ENCODE results near the gene USP20.

Gene USP20

GRCh38 chr9:129803676-129804060 lies 31.6 kb upstream of the USP20 start:
- TF ChIP-seq, protein P1, sequence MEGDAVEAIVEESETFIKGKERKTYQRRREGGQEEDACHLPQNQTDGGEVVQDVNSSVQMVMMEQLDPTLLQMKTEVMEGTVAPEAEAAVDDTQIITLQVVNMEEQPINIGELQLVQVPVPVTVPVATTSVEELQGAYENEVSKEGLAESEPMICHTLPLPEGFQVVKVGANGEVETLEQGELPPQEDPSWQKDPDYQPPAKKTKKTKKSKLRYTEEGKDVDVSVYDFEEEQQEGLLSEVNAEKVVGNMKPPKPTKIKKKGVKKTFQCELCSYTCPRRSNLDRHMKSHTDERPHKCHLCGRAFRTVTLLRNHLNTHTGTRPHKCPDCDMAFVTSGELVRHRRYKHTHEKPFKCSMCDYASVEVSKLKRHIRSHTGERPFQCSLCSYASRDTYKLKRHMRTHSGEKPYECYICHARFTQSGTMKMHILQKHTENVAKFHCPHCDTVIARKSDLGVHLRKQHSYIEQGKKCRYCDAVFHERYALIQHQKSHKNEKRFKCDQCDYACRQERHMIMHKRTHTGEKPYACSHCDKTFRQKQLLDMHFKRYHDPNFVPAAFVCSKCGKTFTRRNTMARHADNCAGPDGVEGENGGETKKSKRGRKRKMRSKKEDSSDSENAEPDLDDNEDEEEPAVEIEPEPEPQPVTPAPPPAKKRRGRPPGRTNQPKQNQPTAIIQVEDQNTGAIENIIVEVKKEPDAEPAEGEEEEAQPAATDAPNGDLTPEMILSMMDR (IDR thresholded peaks at IDR 0.05): no peak

DNA sequence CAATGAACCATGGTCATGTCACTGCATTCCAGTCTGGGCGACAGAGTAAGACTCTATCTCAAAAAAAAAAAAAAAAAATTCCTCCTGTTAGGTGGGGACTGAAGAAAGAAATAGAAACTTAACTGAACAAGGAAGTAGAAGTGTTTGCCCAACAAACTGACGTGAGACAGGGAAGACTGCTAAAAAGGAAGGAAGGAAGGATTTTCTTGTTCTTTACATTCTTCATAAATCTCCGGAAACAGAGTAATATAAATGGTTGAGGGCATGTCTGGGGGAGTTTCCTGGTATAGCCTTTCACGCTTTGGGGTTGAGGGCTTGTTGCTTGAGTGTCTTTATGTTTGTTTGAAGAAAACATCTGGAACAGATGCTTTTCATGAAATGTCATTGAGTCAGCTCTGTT lies 29.2 kb upstream of the USP20 start:
- TF ChIP-seq, protein P1 (IDR thresholded peaks at IDR 0.05): no peak

- TF ChIP-seq, protein P1 (IDR thresholded peaks at IDR 0.05): no peak
Observed at GRCh38 chr9:129809346-129809745, 25.9 kb upstream of the USP20 start.

- TF ChIP-seq, protein P1 (IDR thresholded peaks at IDR 0.05): no peak
Observed at GRCh38 chr9:129810116-129810515, 25.1 kb upstream of the USP20 start.

DNA sequence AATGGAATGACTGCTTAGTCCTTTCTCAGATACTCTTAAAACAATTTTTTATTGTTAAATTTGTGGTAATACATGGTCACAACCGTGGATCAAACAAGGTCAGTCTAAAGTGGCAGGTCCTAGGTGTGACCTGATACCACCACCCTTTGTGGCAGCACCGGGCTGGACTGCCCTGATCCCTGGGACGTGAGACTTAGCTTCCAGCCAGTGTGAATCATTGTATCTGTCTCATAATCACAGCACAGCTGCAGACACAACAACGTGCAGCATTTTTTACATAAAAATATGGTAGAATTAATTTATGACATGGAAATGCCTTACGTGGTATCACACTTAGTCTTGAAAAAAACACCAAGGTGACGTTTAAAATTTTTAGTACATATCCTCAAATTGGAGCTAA lies 24.5 kb upstream of the USP20 start:
- TF ChIP-seq, protein P1 (IDR thresholded peaks at IDR 0.05): no peak

DNA sequence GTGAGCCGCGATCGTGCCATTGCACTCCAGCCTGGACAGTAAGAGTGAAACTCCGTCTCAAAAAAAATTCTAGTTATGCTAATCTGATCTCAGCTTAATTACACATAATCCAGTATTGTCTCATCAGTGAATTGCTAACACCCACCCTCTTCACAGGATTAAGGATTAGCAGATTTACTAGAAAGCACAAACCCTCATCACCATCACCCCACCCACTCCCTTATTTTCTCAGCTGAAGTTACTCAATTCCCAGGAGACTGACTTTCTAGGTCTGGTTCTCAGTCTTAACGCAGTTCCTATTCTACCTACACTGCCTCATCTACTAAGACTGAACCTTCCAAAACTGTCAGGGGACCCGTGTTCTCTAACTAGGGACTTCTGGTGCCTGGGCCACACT lies 23.3 kb upstream of the USP20 start:
- TF ChIP-seq, protein P1 (IDR thresholded peaks at IDR 0.05): no peak

DNA sequence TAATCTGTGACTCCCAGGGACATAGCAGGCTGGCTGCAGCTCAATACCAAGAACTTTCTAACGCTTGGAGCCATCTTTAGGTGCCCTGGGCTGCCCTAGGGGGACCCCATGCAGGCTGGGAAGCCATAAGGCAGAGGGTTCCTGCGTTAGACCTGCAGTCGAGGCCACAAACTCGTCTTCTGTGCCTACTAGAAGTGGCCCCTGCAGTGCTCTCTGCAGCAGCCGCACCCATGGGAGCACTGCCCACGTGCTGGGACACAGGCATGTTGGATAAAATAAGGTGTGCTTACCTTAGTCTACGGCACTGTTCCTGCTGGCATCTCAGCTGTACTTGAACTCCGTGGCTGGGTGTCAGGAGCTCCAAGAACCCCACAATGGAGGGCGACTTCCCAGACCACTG lies 22.9 kb upstream of the USP20 start:
- TF ChIP-seq, protein P1 (IDR thresholded peaks at IDR 0.05): no peak

DNA sequence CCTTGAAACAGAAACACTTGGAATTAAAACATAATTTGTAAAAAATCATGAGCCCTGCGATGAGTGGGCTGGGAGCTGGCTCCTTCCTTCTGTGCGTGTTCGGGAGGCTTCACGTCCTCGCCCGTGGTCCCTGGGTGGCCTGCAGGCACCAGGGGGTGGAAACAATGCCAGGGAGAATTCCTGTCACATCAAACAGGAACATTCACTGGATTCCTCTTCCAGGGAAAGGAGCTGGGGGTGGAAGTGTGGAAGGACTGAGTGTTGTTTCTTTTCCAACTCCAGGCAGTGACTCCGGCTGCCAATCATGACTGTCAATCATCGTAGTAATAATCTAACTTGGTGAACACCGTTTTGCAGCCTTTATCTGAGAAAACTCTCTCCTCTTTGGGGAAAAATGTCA lies 21.6 kb upstream of the USP20 start:
- TF ChIP-seq, protein P1 (IDR thresholded peaks at IDR 0.05): no peak

Measured in LNCAP (cell line).